Thymus (tissue), 11 donors: ENCODE results near the gene PFKFB4. TPM values are rescaled to one million over a fixed set of nuclear protein-coding genes. Genes with fewer than 3 reads are reported as not detected.
"Not testable (repeated sequence)": the region's sequence is repeated elsewhere in the genome, so short reads cannot be mapped to it uniquely, and the experiment has no call there.

Experiments
- DNase-seq, 9 donors: peaks; one replicate each; pipeline ENCODE4 v3.0.0-alpha.2; 2013; ENCODE audit warnings: low spot score in 9 of 9, low read depth in 6 of 9, missing footprints in 1 of 9
- H3K27ac ChIP-seq, 2 donors: one replicate each; pipeline ENCODE4 v1.5.1; 2013; ENCODE audit warnings: control low read depth in 1 of 2, low read depth in 1 of 2, low read length in 1 of 2, mild to moderate bottlenecking in 1 of 2, moderate library complexity in 1 of 2
- H3K27me3 ChIP-seq, 2 donors: one replicate each; pipeline ENCODE4 v1.5.1; 2013; ENCODE audit warnings: low read length in 1 of 2; ENCODE audit not compliant: control insufficient read depth in 2 of 2, insufficient read depth in 1 of 2
- H3K36me3 ChIP-seq, 2 donors: one replicate each; pipeline ENCODE4 v1.5.1; 2013; ENCODE audit warnings: low read length in 1 of 2, mild to moderate bottlenecking in 1 of 2, moderate library complexity in 1 of 2; ENCODE audit not compliant: control insufficient read depth in 2 of 2, insufficient read depth in 2 of 2
- H3K4me1 ChIP-seq, 2 donors: one replicate each; pipeline ENCODE4 v1.5.1; 2013; ENCODE audit warnings: low read length in 2 of 2; ENCODE audit not compliant: control insufficient read depth in 2 of 2, insufficient read depth in 2 of 2
- H3K4me3 ChIP-seq, 2 donors: one replicate each; pipeline ENCODE4 v1.5.1; 2013; ENCODE audit warnings: low read length in 2 of 2, control low read depth in 1 of 2, mild to moderate bottlenecking in 1 of 2
- H3K9me3 ChIP-seq, 2 donors: one replicate each; pipeline ENCODE4 v1.5.1; 2013; ENCODE audit warnings: low read length in 1 of 2, mild to moderate bottlenecking in 1 of 2; ENCODE audit not compliant: control insufficient read depth in 2 of 2, insufficient read depth in 1 of 2
- WGBS: extraction: QIAGEN DNeasy Blood & Tissue Kit; methylation state at CpG from one replicate; pipeline ENCODE4 v1.1.7; 2013; 5-methylcytosine and 5-hydroxymethylcytosine counted together
- polyA plus RNA-seq: library from polyadenylated mRNA; stranded (reverse); fragments of 200-250 nt; gene quantifications from one replicate; pipeline ENCODE4 v1.2.3, GENCODE V29; 2013
- total RNA-seq: library from RNA; stranded (reverse); fragments of 120-200 nt; gene quantifications from one replicate; pipeline ENCODE4 v1.2.4, GENCODE V29; 2013
- donor health status: healthy.

The PFKFB4 gene
- total and polyA plus RNA-seq, 2 donors: 3.5 to 6.1 TPM

DNA sequence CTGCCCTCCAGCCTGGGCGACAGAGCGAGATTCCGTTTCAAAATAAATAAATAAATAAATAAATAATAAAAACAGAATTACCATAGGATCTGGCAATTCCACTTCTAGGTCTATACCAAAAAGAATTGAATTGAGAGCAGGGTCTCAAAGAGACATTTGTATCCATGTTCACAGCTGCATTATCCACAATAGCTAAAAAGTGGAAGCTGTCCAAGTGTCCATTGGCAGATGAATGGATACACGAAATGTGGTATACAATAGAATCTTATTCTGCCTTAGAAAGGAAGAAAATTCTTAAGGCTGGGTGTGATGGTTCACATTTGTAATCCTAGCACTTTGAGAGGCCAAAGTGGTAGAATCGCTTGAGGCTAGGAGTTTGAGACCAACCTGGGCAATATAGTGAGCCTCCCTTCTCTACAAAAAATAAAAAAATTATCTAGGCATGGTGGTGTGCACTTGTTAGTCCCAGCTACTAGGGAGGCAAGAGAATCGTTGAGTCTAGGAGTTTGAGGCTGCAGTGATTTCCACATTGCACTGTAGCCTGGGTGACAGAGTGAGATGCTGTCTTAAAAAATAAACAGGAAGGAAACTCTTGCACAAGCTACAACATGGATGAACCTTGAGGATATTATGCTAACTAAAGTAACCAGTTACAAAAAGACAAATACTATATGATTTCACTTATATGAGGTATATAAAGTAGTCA, 24.2 kb downstream of the PFKFB4 start:
- DNase-seq: no peak
- Histone ChIP-seq H3K4me1 (no peaks in the 10 kb centered on the region), H3K36me3 (no peaks in the 10 kb centered on the region), H3K4me3 (no peak overlapping the region), H3K27ac (no peak overlapping the region), H3K27me3 (no peaks in the 10 kb centered on the region), H3K9me3 (no peaks in the 10 kb centered on the region)
- WGBS: 97% methylated on average over 6 of the region's 6 CpGs

DNA sequence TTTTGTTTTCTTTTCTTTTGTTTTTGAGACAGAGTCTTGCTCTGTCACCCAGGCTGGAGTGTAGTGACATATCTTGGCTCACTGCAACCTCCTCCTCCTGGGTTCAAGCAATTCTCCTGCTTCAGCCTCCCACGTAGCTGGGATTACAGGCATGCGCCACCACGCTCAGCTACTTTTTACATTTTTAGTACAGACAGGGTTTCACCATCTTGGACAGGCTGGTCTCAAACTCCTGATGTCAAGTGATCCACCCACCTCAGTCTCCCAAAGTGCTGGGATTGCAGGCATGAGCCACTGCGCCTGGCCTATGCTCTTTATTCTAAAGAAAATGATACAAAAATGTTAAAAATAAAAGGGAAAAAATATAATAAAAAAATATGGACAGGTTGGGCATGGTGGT, 25.9 kb downstream of the PFKFB4 start:
- not testable (repeated sequence) for H3K4me1 ChIP-seq, H3K27me3 ChIP-seq, H3K36me3 ChIP-seq, DNase-seq, H3K4me3 ChIP-seq, H3K9me3 ChIP-seq, H3K27ac ChIP-seq
- WGBS: 98% methylated on average over 4 of the region's 4 CpGs

DNA sequence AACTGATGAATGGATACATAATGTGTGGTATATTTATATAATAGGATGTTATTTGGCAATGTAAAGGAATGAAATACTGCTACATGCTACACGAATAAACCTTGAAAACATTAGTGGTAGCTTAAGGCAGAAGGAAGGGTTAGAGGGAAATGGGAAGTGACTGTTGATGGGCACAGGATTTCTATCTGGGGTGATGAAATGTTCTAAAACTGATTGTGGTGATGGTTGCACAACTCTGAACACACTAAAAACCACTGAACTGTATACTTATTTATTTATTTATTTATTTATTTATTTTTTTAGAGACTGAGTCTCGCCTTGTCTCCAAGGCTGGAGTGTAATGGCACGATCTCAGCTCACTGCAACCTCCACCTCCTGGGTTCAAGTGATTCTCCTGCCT, 27.8 kb downstream of the PFKFB4 start:
- Histone ChIP-seq H3K9me3 (no peaks in the 10 kb centered on the region), H3K4me1 (no peaks in the 10 kb centered on the region), H3K4me3 (no peak overlapping the region), H3K27me3 (no peaks in the 10 kb centered on the region), H3K36me3 (no peaks in the 10 kb centered on the region), H3K27ac (no peak overlapping the region)
- no peak for DNase-seq
- 94% methylated on average over 3 of the region's 3 CpGs for WGBS

DNA sequence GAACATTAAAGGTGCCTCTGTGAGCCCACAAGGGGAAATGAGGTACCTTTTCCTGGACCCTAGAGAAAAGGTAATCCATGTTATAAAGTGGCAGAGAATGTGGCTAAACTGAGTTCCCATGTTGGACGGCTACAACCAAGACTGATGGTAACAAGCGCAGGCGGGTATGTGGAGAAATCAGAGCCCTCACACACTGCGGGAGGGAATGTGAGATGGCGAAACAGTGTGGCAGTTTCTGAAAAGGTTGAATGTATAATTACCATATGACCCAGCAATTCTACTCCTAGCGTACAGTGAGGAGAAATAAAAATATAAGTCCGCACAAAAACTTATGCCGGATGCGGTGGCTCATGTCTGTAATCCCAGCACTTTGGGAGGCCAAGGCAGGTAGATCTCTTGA, 28.6 kb downstream of the PFKFB4 start:
- DNase-seq: no peak
- no peaks in the 10 kb centered on the region for H3K36me3 ChIP-seq
- no peaks in the 10 kb centered on the region for H3K4me1 ChIP-seq
- H3K27me3 ChIP-seq: no peaks in the 10 kb centered on the region
- H3K4me3 ChIP-seq: no peak overlapping the region
- H3K9me3 ChIP-seq: no peaks in the 10 kb centered on the region
- H3K27ac ChIP-seq: no peak overlapping the region
- 96% methylated on average over 9 of the region's 9 CpGs for WGBS

DNA sequence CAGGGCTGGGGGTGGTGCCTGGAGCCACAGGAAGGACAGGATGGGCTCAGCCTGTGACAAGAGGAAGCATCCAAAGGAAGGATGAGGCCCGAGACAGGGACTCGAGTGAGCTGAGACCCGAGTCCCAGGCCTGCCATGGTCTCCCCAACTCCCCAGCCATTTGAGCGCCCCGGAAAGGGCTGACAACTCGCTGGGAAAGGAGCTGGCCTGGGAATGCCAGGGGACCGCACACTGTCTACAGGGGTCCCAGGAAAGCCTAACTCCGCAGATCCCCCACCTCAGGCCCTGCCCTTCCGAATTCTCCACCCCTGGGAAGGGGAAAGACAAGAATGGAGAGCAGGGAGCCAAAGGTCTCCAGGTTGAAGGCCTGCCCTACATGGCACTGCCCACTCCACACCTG, 31.6 kb downstream of the PFKFB4 start:
- H3K27ac ChIP-seq: no peak overlapping the region
- H3K9me3 ChIP-seq: no peaks in the 10 kb centered on the region
- no peak for DNase-seq
- H3K36me3 ChIP-seq: no peaks in the 10 kb centered on the region
- no peak overlapping the region for H3K4me3 ChIP-seq
- WGBS: 93% methylated on average over 9 of the region's 9 CpGs
- H3K4me1 ChIP-seq: no peaks in the 10 kb centered on the region
- H3K27me3 ChIP-seq: no peaks in the 10 kb centered on the region

DNA sequence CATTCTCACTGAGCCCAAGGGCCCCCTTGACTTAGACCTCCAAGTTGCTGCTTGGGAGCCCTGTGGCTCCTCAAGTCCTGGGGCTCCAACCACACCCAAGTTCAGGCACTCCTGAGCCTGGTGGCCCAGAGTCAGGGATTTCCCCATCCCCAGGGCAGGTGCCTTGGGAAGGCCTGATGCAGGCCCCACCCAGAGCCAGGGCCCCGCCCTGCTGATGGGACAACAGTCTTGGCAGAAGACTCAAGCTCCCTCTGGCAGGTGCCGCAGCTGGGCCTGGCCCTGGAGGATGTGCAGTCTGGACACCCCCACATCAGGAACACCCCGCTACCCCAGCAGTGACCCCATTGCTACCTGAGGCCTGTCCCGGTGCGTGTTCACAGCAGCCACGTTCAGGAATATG, 35.0 kb downstream of the PFKFB4 start:
- Histone ChIP-seq H3K4me1 (peaks cover 0 to 13% of the 10 kb centered on the region in 2 donors), H3K27me3 (no peaks in the 10 kb centered on the region), H3K9me3 (no peaks in the 10 kb centered on the region), H3K36me3 (no peaks in the 10 kb centered on the region), H3K27ac (no peak overlapping the region), H3K4me3 (no peak overlapping the region)
- WGBS: 88% methylated on average over 6 of the region's 6 CpGs
- no peak for DNase-seq

DNA sequence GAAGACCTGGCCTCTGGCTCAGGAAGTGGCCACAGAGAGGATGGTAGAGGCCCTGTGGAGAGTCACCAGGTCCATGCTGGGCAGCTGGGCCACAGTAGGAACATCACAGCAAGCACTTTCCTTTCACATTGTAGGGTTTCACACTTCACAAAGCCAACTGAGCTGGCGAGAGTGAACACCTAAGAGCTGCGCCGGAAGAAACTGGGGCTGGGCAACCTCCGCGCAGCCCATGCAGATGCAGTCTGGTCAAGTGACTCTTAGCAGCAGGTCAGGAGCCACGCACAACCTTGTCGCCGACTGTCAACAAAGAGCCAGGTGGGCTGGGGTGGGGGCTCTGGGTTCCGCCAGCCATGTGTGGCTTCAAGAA, 37.3 kb downstream of the PFKFB4 start:
- H3K9me3 ChIP-seq: no peaks in the 10 kb centered on the region
- WGBS: 93% methylated on average over 9 of the region's 9 CpGs
- peaks cover 0 to 26% of the 10 kb centered on the region in 2 donors for H3K4me1 ChIP-seq
- H3K4me3 ChIP-seq: no peak overlapping the region
- H3K36me3 ChIP-seq: no peaks in the 10 kb centered on the region
- no peak for DNase-seq
- H3K27ac ChIP-seq: no peak overlapping the region
- no peaks in the 10 kb centered on the region for H3K27me3 ChIP-seq

DNA sequence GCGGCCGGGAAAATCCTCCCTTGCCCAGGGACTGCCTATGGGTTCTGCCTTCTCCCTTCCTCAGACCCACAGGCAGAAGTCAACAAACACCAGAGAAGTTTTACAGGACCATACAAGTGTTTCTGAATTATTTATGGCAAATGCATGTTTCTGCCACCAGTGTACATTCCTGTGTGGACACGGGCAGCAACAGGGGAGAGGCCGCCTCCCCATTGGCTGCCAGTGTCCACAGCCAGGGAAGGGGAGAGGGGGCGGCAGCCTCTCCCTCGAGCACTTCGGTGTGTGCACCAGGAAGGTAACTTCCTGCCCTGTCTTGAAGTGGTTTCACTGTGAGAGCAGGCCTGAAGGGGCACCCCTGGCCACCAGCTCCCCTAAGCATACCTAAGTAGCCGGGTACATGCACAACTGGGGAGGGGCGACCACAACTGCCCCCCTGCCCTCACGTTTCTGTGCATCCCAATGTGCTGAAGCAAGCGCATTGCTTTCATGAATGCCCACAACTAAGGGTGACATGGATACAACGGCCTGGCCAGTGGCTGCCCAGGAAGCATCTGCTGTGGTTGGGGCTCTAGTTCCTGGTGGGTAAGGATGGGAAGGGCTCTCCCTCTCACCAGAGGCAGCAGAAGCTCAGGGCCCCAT, 37.8 kb downstream of the PFKFB4 start:
- H3K36me3 ChIP-seq: no peaks in the 10 kb centered on the region
- H3K4me1 ChIP-seq: peaks cover 0 to 26% of the 10 kb centered on the region in 2 donors
- no peaks in the 10 kb centered on the region for H3K9me3 ChIP-seq
- WGBS: 36% methylated on average over 12 of the region's 12 CpGs
- no peak overlapping the region for H3K4me3 ChIP-seq
- H3K27ac ChIP-seq: no peak overlapping the region
- no peaks in the 10 kb centered on the region for H3K27me3 ChIP-seq
- peak in 1 of 9 donors; percentile 38 for DNase-seq

DNA sequence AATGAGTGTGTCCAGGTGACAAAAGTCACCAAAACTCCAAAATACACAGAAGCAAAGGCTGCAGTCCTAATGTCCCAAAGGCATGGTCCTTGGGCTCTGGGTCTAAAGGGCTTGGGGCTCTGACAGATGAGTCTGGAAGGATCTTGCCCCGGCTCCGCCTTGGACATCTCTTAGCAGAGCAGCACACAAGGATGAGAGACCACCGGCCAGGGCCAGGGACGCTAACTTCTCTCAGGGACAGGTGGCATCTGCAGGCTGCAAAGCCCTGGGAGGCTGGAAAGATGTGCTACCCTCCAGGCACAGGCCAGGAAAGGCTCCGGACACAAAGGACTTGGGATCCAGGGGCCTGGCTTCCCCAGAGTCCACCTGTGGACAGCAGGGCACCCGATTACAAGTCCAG, 38.5 kb downstream of the PFKFB4 start:
- Histone ChIP-seq H3K36me3 (no peaks in the 10 kb centered on the region), H3K4me1 (peaks cover 0 to 26% of the 10 kb centered on the region in 2 donors), H3K4me3 (no peak overlapping the region), H3K27me3 (no peaks in the 10 kb centered on the region), H3K27ac (no peak overlapping the region), H3K9me3 (no peaks in the 10 kb centered on the region)
- 98% methylated on average over 6 of the region's 6 CpGs for WGBS
- no peak for DNase-seq
